Suppressor macrophage treated with lipopolysaccharide for 1 hour (primary cell): ENCODE measurements around the gene CNIH1.
"Not testable (repeated sequence)": the region's sequence is repeated elsewhere in the genome, so short reads cannot be mapped to it uniquely, and the experiment has no call there.

Experiments
- DNase-seq, 3 donors: peaks; one replicate each; pipeline ENCODE4 v3.0.0-alpha.2; 2020 to 2022

Gene CNIH1

GRCh38 chr14:54425537-54426274, 15.5 kb downstream of the CNIH1 start:
- DNase-seq, result no peak

- DNase-seq, result no peak
These were observed 16.1 kb downstream of the CNIH1 start for GRCh38 chr14:54425068-54425467.

GRCh38 chr14:54424479-54424901, 16.7 kb downstream of the CNIH1 start:
- no peak for DNase-seq

- DNase-seq, result no peak
These were observed 17.2 kb downstream of the CNIH1 start for GRCh38 chr14:54423991-54424390.

GRCh38 chr14:54420478-54421142, 20.6 kb downstream of the CNIH1 start:
- DNase-seq, result peak; percentile 40 to 52 (median 49)

GRCh38 chr14:54411371-54411770, 29.8 kb downstream of the CNIH1 start:
- no peak for DNase-seq

GRCh38 chr14:54410215-54410614, 31.0 kb downstream of the CNIH1 start:
- DNase-seq, result no peak

- DNase-seq, result not testable (repeated sequence)
These were observed 37.7 kb downstream of the CNIH1 start for GRCh38 chr14:54403401-54404005.

GRCh38 chr14:54399560-54399959, 41.6 kb downstream of the CNIH1 start:
- DNase-seq, result no peak

- DNase-seq, result peak; percentile 99 to 100 (median 100)
These were observed 44.5 kb downstream of the CNIH1 start, which contains the start of gene CDKN3 for GRCh38 chr14:54396493-54397335. Gene CDKN3, plus strand, starts transcription at chr14:54397007. Its CDS starts 62 bp downstream, at chr14:54397069.

GRCh38 chr14:54396183-54396492, 45.0 kb downstream of the CNIH1 start:
- peak in 1 of 3 donors; percentile 3 for DNase-seq

- no peak for DNase-seq
These were observed 45.5 kb downstream of the CNIH1 start for GRCh38 chr14:54395716-54396115.

- no peak for DNase-seq
These were observed 45.9 kb downstream of the CNIH1 start for GRCh38 chr14:54395284-54395683.

GRCh38 chr14:54394596-54394995, 46.6 kb downstream of the CNIH1 start:
- no peak for DNase-seq

GRCh38 chr14:54392986-54393884, 47.9 kb downstream of the CNIH1 start:
- not testable (repeated sequence) for DNase-seq

- DNase-seq, result no peak
These were observed 48.9 kb downstream of the CNIH1 start for GRCh38 chr14:54392131-54392859.

GRCh38 chr14:54387328-54387727, 53.8 kb downstream of the CNIH1 start:
- DNase-seq, result no peak

- DNase-seq, result no peak
These were observed 55.6 kb downstream of the CNIH1 start for GRCh38 chr14:54385556-54385955.

- DNase-seq, result no peak
These were observed 57.3 kb downstream of the CNIH1 start for GRCh38 chr14:54383835-54384234.

GRCh38 chr14:54381821-54382220, 59.4 kb downstream of the CNIH1 start:
- DNase-seq, result no peak

GRCh38 chr14:54380558-54380957, 60.6 kb downstream of the CNIH1 start:
- DNase-seq, result not testable (repeated sequence)
